ENCODE data around the gene U2AF2. TPM values are rescaled to one million over a fixed set of nuclear protein-coding genes. Genes with fewer than 3 reads are reported as not detected.

The U2AF2 gene
- polyA plus RNA-seq, 6 donors from 2014 or later = 3.2 to 13.7 (median 9.3) TPM

- Mint-ChIP-seq H3K4me3 (peak overlapping the region in 7 of 8 donors; percentile 19 to 80 (median 67)), H3K4me1 (peaks cover 57 to 62% (median 57%) of the 10 kb centered on the region in 3 donors), H3K27ac (peak overlapping the region in 2 of 6 donors; percentile 74 to 84), H3K36me3 (peaks cover 7 to 38% of the 10 kb centered on the region in 2 donors), H3K9me3 (no peaks in the 10 kb centered on the region), H3K27me3 (no peaks in the 10 kb centered on the region)
- DNase-seq = no peak
- no peak for ATAC-seq (ENCODE audit: low read depth in 2 of 2)
These were observed 5.0 kb downstream of the U2AF2 start for GRCh38 chr19:55659822-55660221.

GRCh38 chr19:55660404-55660803 is 5.6 kb downstream of the U2AF2 start:
- peaks cover 7 to 38% of the 10 kb centered on the region in 2 donors for H3K36me3 Mint-ChIP-seq
- DNase-seq (no peak), ATAC-seq (ENCODE audit: low read depth in 2 of 2) (no peak)
- H3K4me3 Mint-ChIP-seq = no peak overlapping the region
- no peaks in the 10 kb centered on the region for H3K27me3 Mint-ChIP-seq
- H3K4me1 Mint-ChIP-seq = peaks cover 56 to 62% (median 57%) of the 10 kb centered on the region in 3 donors
- no peaks in the 10 kb centered on the region for H3K9me3 Mint-ChIP-seq
- peak overlapping the region in 2 of 6 donors; percentile 41 to 84 for H3K27ac Mint-ChIP-seq

DNA sequence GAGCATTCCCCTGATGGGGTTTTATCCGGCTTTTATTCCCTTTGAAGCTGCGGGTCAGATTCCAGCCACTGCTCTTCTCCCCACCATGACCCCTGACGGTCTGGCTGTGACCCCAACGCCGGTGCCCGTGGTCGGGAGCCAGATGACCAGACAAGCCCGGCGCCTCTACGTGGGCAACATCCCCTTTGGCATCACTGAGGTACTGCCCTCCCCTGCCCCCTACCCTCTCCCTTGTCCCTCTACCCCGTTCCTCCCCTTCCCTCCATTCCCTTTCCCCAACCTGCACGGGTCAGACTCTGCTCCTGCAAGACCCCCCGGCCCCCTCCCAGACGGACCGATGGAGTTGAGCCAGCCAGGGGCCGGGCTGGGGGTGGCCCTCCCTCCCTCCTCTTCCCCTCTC is 6.2 kb downstream of the U2AF2 start:
- Mint-ChIP-seq H3K4me3 (no peak overlapping the region), H3K9me3 (no peaks in the 10 kb centered on the region), H3K27ac (peak overlapping the region in 3 of 6 donors; percentile 7 to 84 (median 53)), H3K36me3 (peaks cover 7 to 38% of the 10 kb centered on the region in 2 donors), H3K27me3 (no peaks in the 10 kb centered on the region), H3K4me1 (peaks cover 51 to 61% (median 51%) of the 10 kb centered on the region in 3 donors)
- DNase-seq (no peak), ATAC-seq (ENCODE audit: low read depth in 2 of 2) (no peak)

DNA sequence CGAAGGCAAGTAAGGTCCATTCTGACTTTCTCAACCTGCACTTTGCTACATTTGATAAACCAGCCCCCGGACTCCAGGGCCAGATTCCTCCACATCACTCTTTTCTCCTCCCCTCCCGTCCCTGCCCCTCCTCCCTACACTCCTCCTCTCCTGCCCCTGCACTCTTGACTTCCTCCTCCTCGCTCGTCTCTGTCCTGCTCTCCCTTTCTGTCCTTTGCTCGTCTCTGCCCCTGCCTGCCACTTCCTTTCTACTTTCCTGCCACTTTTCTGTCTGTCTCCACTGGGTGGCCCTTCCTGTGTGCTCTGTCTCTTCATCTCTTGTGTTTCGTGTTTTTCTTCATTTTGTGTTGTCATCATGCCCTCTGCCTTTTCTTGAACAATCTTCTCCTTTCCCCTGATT is 7.0 kb downstream of the U2AF2 start:
- DNase-seq (no peak), ATAC-seq (ENCODE audit: low read depth in 2 of 2) (no peak)
- Mint-ChIP-seq H3K4me3 (peak overlapping the region in 2 of 8 donors; percentile 62 to 70), H3K36me3 (peaks cover 7 to 38% of the 10 kb centered on the region in 2 donors), H3K9me3 (no peaks in the 10 kb centered on the region), H3K27me3 (no peaks in the 10 kb centered on the region), H3K27ac (peak overlapping the region in 1 of 6 donors; percentile 84), H3K4me1 (peaks cover 42 to 59% (median 47%) of the 10 kb centered on the region in 3 donors)

GRCh38 chr19:55663846-55664536 is 9.2 kb downstream of the U2AF2 start:
- H3K4me1 Mint-ChIP-seq = peaks cover 30 to 53% (median 38%) of the 10 kb centered on the region in 3 donors
- H3K36me3 Mint-ChIP-seq = peaks cover 7 to 38% of the 10 kb centered on the region in 2 donors
- no peak overlapping the region for H3K4me3 Mint-ChIP-seq
- H3K9me3 Mint-ChIP-seq = no peaks in the 10 kb centered on the region
- H3K27me3 Mint-ChIP-seq = no peaks in the 10 kb centered on the region
- DNase-seq = no peak
- H3K27ac Mint-ChIP-seq = no peak overlapping the region
- no peak for ATAC-seq (ENCODE audit: low read depth in 2 of 2)

DNA sequence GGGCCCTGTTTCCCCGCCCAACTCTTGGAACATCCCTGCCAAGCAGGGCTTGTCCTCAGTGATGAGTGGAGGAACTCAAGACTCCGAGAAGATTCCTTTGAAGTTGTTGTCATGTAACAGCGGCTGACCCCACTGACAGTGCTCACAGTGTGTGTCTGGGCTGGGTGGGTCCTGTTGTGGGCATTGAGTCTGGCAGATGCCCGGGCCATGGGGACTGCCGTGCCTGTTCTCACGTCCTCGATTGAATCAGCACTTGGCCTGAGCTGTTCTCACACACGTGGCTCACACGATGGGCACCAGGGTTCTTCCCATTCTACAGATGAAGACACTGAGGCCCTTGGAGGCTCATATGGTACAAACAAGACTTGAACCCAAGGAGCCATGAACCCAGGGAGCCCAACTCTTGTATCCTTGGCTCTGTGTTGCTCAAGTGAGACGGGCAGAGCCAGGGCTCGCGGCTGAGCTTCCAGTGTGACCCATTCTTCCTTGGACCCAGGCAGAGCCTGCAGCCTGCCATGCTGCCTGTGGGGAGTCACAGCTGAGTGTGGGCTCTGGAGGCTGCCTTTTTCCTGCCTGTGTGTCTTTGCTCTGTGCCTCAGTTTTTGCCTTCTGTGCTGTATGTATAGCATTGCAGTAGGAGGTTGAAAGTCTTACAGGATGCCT is 11.6 kb downstream of the U2AF2 start:
- H3K27me3 Mint-ChIP-seq = no peaks in the 10 kb centered on the region
- H3K4me3 Mint-ChIP-seq = no peak overlapping the region
- no peak for ATAC-seq (ENCODE audit: low read depth in 2 of 2)
- no peaks in the 10 kb centered on the region for H3K9me3 Mint-ChIP-seq
- H3K27ac Mint-ChIP-seq = peak overlapping the region in 2 of 6 donors; percentile 32 to 49
- peaks cover 7 to 29% of the 10 kb centered on the region in 2 donors for H3K36me3 Mint-ChIP-seq
- DNase-seq = no peak
- peaks cover 30 to 54% (median 35%) of the 10 kb centered on the region in 3 donors for H3K4me1 Mint-ChIP-seq

GRCh38 chr19:55667006-55667381 is 12.2 kb downstream of the U2AF2 start:
- DNase-seq = no peak
- no peaks in the 10 kb centered on the region for H3K9me3 Mint-ChIP-seq
- H3K27me3 Mint-ChIP-seq = no peaks in the 10 kb centered on the region
- H3K27ac Mint-ChIP-seq = peak overlapping the region in 1 of 6 donors; percentile 32
- peaks cover 7 to 24% of the 10 kb centered on the region in 2 donors for H3K36me3 Mint-ChIP-seq
- peaks cover 30 to 53% (median 32%) of the 10 kb centered on the region in 3 donors for H3K4me1 Mint-ChIP-seq
- no peak for ATAC-seq (ENCODE audit: low read depth in 2 of 2)
- peak overlapping the region in 1 of 8 donors; percentile 24 for H3K4me3 Mint-ChIP-seq

DNA sequence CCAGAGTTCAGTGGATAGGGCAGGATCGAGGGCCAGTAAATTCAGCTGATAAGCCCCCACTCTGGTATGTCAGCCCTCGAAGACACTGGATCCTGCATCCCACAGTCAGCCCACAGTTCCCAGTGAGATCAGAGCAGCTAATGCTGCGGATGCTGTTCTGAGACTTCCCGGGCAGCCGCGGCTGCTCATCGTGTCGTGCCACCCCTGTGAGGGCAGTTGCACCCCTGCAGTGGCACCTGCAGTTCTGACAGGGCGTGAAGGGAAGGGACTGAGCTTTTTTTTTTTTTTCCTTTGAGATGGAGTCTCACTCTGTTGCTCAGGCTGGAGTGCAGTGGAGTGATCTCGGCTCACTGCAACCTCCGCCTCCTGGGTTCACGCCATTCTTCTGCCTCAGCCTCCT is 12.7 kb downstream of the U2AF2 start:
- Mint-ChIP-seq H3K4me1 (peaks cover 28 to 53% (median 31%) of the 10 kb centered on the region in 3 donors), H3K36me3 (peaks cover 7 to 18% of the 10 kb centered on the region in 2 donors), H3K9me3 (no peaks in the 10 kb centered on the region), H3K27me3 (no peaks in the 10 kb centered on the region), H3K27ac (peak overlapping the region in 2 of 6 donors; percentile 41 to 49), H3K4me3 (peak overlapping the region in 1 of 8 donors; percentile 24)
- ATAC-seq (ENCODE audit: low read depth in 2 of 2) (no peak), DNase-seq (no peak)

DNA sequence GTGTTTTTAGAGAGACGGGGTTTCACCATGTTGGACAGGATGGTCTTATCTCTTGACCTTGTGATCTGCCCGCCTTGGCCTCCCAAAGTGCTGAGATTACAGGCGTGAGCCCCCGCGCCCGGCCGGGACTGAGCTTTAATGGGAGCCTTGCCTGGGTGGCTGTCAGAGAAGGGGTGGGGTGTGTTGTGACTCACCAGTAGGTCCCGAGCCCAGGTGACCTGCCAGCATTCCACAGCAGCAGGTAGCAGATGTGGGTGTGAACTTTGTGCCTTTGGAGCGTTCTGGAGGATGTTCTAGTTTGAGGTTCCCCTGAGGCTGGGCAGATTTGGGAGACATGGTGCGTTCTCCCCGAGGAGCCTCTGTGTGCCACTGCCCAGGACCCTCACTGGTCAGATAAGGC is 13.1 kb downstream of the U2AF2 start:
- H3K4me1 Mint-ChIP-seq = peaks cover 23 to 49% (median 29%) of the 10 kb centered on the region in 3 donors
- peaks cover 3 to 14% of the 10 kb centered on the region in 2 donors for H3K36me3 Mint-ChIP-seq
- H3K9me3 Mint-ChIP-seq = no peaks in the 10 kb centered on the region
- DNase-seq (no peak), ATAC-seq (ENCODE audit: low read depth in 2 of 2) (no peak)
- no peak overlapping the region for H3K4me3 Mint-ChIP-seq
- H3K27me3 Mint-ChIP-seq = no peaks in the 10 kb centered on the region
- H3K27ac Mint-ChIP-seq = peak overlapping the region in 1 of 6 donors; percentile 41

- Mint-ChIP-seq H3K4me3 (no peak overlapping the region), H3K4me1 (peaks cover 18 to 47% (median 34%) of the 10 kb centered on the region in 3 donors), H3K27me3 (no peaks in the 10 kb centered on the region), H3K36me3 (peaks cover 0 to 6% of the 10 kb centered on the region in 2 donors), H3K27ac (peak overlapping the region in 1 of 6 donors; percentile 36), H3K9me3 (no peaks in the 10 kb centered on the region)
- DNase-seq (no peak), ATAC-seq (ENCODE audit: low read depth in 2 of 2) (no peak)
These were observed 13.9 kb downstream of the U2AF2 start for GRCh38 chr19:55668603-55669348.

DNA sequence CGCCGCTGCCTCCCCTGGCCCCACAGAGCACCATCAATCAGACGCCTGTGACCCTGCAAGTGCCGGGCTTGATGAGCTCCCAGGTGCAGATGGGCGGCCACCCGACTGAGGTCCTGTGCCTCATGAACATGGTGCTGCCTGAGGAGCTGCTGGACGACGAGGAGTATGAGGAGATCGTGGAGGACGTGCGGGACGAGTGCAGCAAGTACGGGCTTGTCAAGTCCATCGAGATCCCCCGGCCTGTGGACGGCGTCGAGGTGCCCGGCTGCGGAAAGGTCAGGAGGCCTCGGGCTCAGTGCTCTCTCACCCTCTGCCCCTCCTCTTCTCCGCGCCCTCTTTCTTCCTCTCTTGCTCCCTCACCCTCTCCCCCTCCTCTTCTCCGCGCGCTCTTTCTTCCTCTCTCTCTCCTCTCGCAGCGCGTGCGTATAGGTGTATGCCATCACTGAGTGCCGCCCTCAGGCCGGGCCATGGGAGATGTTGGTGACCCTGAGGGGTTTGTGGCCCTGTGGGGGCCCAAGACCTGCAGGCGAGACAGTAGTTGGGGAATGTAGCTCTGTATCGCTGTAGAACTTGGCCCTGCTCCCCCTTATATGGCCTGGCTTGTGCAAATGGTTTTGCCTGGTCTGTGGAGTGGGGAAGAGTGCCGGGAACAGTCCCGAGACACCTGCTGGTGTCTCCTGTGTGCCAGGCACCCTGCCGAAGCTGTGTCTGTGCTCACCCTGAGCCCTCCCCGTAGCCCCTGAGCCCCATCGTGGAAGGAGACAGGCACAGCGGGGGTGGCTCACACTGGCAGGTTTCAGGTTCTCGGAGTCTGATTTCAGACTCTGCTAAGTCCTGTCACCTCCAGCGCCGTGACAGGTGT is 14.8 kb downstream of the U2AF2 start:
- H3K9me3 Mint-ChIP-seq = no peaks in the 10 kb centered on the region
- no peaks in the 10 kb centered on the region for H3K36me3 Mint-ChIP-seq
- no peaks in the 10 kb centered on the region for H3K27me3 Mint-ChIP-seq
- peaks cover 23 to 51% (median 33%) of the 10 kb centered on the region in 3 donors for H3K4me1 Mint-ChIP-seq
- peak overlapping the region in 1 of 8 donors; percentile 30 for H3K4me3 Mint-ChIP-seq
- ATAC-seq (ENCODE audit: low read depth in 2 of 2) (no peak), DNase-seq (no peak)
- peak overlapping the region in 1 of 6 donors; percentile 36 for H3K27ac Mint-ChIP-seq

DNA sequence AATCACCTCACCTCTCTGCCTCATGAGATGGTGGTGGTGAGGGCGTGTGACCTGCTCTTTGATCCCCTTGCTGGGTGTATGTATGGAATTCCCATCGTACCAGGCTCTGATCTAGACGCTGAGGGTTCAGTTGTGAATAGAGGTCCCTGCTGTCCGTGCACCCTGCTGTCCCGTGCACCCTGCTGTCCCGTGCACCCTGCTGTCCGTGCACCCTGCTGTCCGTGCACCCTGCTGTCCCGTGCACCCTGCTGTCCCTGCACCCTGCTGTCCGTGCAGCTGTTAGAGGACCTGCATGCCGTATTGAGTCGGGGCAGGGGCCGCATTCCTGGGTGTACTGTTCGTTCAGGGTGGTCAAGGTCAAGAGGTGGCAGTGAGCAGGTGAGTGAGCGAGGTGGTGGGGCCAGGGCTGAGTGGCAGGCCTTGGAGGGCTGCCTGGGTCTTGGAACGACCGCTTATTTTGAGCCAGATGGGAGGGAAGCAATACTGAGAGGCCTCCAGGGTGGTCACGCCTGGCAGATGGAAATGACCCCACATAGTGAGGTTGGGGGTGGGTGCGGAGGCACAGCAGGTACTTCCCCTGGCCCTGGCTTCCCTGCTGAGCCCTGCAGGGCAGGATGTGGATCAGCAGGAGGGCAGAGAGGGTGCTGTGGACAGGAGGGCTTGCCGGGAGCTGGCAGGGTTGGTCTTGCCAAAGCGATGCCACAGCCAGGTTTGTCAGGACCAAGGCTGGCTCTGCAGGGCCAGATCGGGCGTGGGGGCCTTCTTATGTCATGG is 15.6 kb downstream of the U2AF2 start:
- Mint-ChIP-seq H3K27me3 (no peaks in the 10 kb centered on the region), H3K27ac (peak overlapping the region in 1 of 6 donors; percentile 85), H3K9me3 (no peaks in the 10 kb centered on the region), H3K36me3 (peaks cover 0 to 4% of the 10 kb centered on the region in 2 donors), H3K4me3 (peak overlapping the region in 1 of 8 donors; percentile 69), H3K4me1 (peaks cover 25 to 55% (median 34%) of the 10 kb centered on the region in 3 donors)
- DNase-seq = no peak
- ATAC-seq (ENCODE audit: low read depth in 2 of 2) = no peak
